Neural progenitor cell (in vitro differentiated cells): ENCODE data around the gene ZNF681. TPM values are rescaled to one million over a fixed set of nuclear protein-coding genes. Genes with fewer than 3 reads are reported as not detected.

ENCODE experiments used
- DNase-seq: peaks from one replicate; pipeline ENCODE4 v3.0.0-alpha.2; 2016; ENCODE audit warnings: low spot score
- H2AFZ ChIP-seq: fragments of 200-600 bp; sonication (generic); replicated peaks from 2 replicates; pipeline ENCODE4 v1.6.1; 2016; ENCODE audit warnings: antibody characterized with exemption
- H3F3A ChIP-seq: fragments of 200-600 bp; sonication (generic); 2 replicates; pipeline ENCODE4 v1.6.1; 2016; ENCODE audit warnings: antibody characterized with exemption, low read depth
- H3K27ac ChIP-seq: fragments of 200-600 bp; sonication (generic); 2 replicates; pipeline ENCODE4 v1.5.1; 2016; ENCODE audit warnings: mild to moderate bottlenecking
- H3K27me3 ChIP-seq: fragments of 200-600 bp; sonication (generic); 2 replicates; pipeline ENCODE4 v1.6.1; 2016; ENCODE audit warnings: mild to moderate bottlenecking, moderate library complexity
- H3K36me3 ChIP-seq: fragments of 200-600 bp; sonication (generic); 2 replicates; pipeline ENCODE4 v1.5.1; 2016
- H3K4me1 ChIP-seq: fragments of 200-600 bp; sonication (generic); 2 replicates; pipeline ENCODE4 v1.6.1; 2016; ENCODE audit warnings: mixed run types
- H3K4me2 ChIP-seq: fragments of 200-600 bp; sonication (generic); 2 replicates; pipeline ENCODE4 v1.6.1; 2016
- H3K4me3 ChIP-seq: fragments of 200-600 bp; sonication (generic); 2 replicates; pipeline ENCODE4 v1.5.1; 2016
- H3K79me2 ChIP-seq: fragments of 200-600 bp; sonication (generic); 2 replicates; pipeline ENCODE4 v1.6.1; 2016; ENCODE audit warnings: low read depth
- H3K9ac ChIP-seq: fragments of 200-600 bp; sonication (generic); 2 replicates; pipeline ENCODE4 v1.6.1; 2016
- H3K9me3 ChIP-seq: fragments of 200-600 bp; sonication (generic); 2 replicates; pipeline ENCODE4 v1.5.1; 2016; ENCODE audit warnings: low read depth
- H4K20me1 ChIP-seq: fragments of 200-600 bp; sonication (generic); 2 replicates; pipeline ENCODE4 v1.6.1; 2016; ENCODE audit warnings: low read depth
- H3K27ac Mint-ChIP-seq: 3 replicates; pipeline ENCODE4 v1.8.0; 2021; ENCODE audit warnings: mixed read lengths
- H3K27me3 Mint-ChIP-seq: 2 replicates; pipeline ENCODE4 v1.8.0; 2022; ENCODE audit warnings: low read depth, mild to moderate bottlenecking, inconsistent platforms, moderate library complexity, mixed read lengths; ENCODE audit not compliant: insufficient read depth
- H3K36me3 Mint-ChIP-seq: 3 replicates; pipeline ENCODE4 v1.8.0; 2021; ENCODE audit warnings: mixed read lengths
- H3K4me1 Mint-ChIP-seq: 3 replicates; pipeline ENCODE4 v1.8.0; 2021; ENCODE audit warnings: mixed read lengths
- H3K4me3 Mint-ChIP-seq: 3 replicates; pipeline ENCODE4 v1.8.0; 2021; ENCODE audit warnings: mild to moderate bottlenecking, moderate library complexity, mixed read lengths
- H3K9me3 Mint-ChIP-seq: 3 replicates; pipeline ENCODE4 v1.8.0; 2020; ENCODE audit warnings: mixed read lengths
- EZH2 ChIP-seq: fragments of 200-600 bp; sonication (generic); IDR thresholded peaks from 2 replicates; pipeline ENCODE4 v1.6.1; 2017; ENCODE audit warnings: antibody characterized with exemption, mild to moderate bottlenecking, moderate library complexity
- EZH2phosphoT487 ChIP-seq: fragments of 200-600 bp; sonication (generic); IDR thresholded peaks from 2 replicates; pipeline ENCODE4 v1.6.1; 2017; ENCODE audit warnings: antibody characterized with exemption
- total RNA-seq: library from RNA; depleted of rRNA; stranded (reverse); fragments of >200 nt; gene quantifications from 2 replicates; pipeline ENCODE4 v1.2.3, GENCODE V29; 2015; ENCODE audit warnings: low replicate concordance
- TF ChIP-seq, protein P1 (sequence below): fragments of 200-600 bp; sonication (generic); IDR thresholded peaks from 2 replicates; pipeline ENCODE4 v1.5.1; 2017; ENCODE audit warnings: antibody characterized with exemption, mild to moderate bottlenecking

The ZNF681 gene
- total RNA-seq, 1 donor from 2014 or later: 16.7 TPM

DNA sequence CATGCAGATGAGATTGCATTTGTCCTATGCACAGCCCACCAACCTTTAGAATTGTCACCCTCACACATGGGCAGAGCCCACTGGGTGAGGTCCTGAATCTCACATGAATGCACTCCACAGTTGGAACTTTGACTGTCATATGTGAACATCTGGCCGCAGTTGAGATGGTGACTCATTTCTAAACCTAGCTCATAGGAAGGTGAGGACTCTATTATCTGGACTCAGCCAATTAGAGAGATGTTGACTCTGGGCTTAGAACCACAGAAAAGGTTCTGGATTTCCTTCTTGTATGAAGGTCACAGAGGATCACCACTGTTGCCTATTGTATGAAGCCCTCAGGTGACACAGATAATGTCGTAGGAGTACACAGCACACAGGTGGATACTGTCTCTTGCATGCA lies 25.6 kb upstream of the ZNF681 start:
- H3K4me1 Mint-ChIP-seq: no peaks in the 10 kb centered on the region
- Histone ChIP-seq H2AFZ (no peak overlapping the region), H3K79me2 (peaks cover 81% of the 10 kb centered on the region), H3K9me3 (no peaks in the 10 kb centered on the region), H3K4me1 (no peaks in the 10 kb centered on the region), H3K27me3 (no peaks in the 10 kb centered on the region), H4K20me1 (peaks cover 35% of the 10 kb centered on the region), H3F3A (no peaks in the 10 kb centered on the region), H3K4me2 (no peak overlapping the region), H3K4me3 (no peak overlapping the region), H3K27ac (no peak overlapping the region), H3K36me3 (peaks cover 3% of the 10 kb centered on the region), H3K9ac (no peak overlapping the region)
- H3K27ac Mint-ChIP-seq: no peak overlapping the region
- H3K36me3 Mint-ChIP-seq: peaks cover 88% of the 10 kb centered on the region
- DNase-seq: no peak
- no peak overlapping the region for H3K4me3 Mint-ChIP-seq
- no peaks in the 10 kb centered on the region for H3K27me3 Mint-ChIP-seq
- TF ChIP-seq EZH2: no peak
- TF ChIP-seq, protein P1, sequence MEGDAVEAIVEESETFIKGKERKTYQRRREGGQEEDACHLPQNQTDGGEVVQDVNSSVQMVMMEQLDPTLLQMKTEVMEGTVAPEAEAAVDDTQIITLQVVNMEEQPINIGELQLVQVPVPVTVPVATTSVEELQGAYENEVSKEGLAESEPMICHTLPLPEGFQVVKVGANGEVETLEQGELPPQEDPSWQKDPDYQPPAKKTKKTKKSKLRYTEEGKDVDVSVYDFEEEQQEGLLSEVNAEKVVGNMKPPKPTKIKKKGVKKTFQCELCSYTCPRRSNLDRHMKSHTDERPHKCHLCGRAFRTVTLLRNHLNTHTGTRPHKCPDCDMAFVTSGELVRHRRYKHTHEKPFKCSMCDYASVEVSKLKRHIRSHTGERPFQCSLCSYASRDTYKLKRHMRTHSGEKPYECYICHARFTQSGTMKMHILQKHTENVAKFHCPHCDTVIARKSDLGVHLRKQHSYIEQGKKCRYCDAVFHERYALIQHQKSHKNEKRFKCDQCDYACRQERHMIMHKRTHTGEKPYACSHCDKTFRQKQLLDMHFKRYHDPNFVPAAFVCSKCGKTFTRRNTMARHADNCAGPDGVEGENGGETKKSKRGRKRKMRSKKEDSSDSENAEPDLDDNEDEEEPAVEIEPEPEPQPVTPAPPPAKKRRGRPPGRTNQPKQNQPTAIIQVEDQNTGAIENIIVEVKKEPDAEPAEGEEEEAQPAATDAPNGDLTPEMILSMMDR: no peak
- TF ChIP-seq EZH2phosphoT487: no peak
- peaks cover 83% of the 10 kb centered on the region for H3K9me3 Mint-ChIP-seq

DNA sequence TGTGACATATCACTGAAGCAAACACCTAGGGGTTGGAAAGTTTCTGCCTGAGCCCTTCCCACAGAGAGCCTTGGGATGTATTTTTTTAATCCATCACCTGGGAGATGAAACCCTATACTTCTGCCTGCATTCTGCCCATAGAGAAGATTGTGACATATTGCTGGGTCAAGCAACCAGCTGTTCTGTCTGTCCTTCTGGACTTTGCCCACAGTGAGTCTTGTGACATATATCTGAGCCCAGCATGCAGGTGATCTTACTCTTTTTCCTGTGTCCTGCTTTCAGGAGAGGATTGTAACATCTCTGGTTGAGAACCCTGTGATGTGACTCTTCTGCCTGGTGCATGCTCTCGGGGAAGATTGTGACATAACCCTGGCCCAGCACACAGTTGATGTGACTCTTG lies 24.9 kb upstream of the ZNF681 start:
- no peak for DNase-seq
- Histone ChIP-seq H3K79me2 (peaks cover 78% of the 10 kb centered on the region), H3K27ac (no peak overlapping the region), H3K27me3 (no peaks in the 10 kb centered on the region), H4K20me1 (peaks cover 36% of the 10 kb centered on the region), H3K9me3 (no peaks in the 10 kb centered on the region), H2AFZ (no peak overlapping the region), H3F3A (no peaks in the 10 kb centered on the region), H3K9ac (no peak overlapping the region), H3K36me3 (peaks cover 4% of the 10 kb centered on the region), H3K4me1 (no peaks in the 10 kb centered on the region), H3K4me3 (no peak overlapping the region), H3K4me2 (no peak overlapping the region)
- no peak overlapping the region for H3K4me3 Mint-ChIP-seq
- H3K36me3 Mint-ChIP-seq: peaks cover 88% of the 10 kb centered on the region
- H3K27ac Mint-ChIP-seq: no peak overlapping the region
- H3K4me1 Mint-ChIP-seq: no peaks in the 10 kb centered on the region
- TF ChIP-seq EZH2phosphoT487 (no peak), EZH2 (no peak)
- TF ChIP-seq, protein P1: no peak
- no peaks in the 10 kb centered on the region for H3K27me3 Mint-ChIP-seq
- peaks cover 83% of the 10 kb centered on the region for H3K9me3 Mint-ChIP-seq

DNA sequence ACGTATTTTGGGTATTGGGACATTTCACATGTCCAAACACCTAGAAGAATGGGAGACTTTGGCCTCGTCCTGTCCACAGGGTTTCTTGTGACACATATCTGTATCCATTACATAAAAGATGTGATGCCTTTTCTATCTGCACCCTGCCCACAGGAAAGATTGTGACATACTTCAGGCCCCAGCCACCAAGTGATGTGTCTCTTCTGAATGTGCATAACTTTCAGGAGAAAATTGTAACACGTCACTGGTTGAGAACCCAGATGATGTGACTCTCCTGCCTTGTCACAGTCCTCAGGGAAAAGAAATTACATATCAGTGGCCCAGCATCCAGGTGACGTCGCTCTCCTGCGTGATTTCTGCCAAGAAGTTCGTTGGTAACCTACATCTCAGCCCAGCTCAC lies 21.0 kb upstream of the ZNF681 start:
- Mint-ChIP-seq H3K4me3 (no peak overlapping the region), H3K27me3 (peaks cover 3% of the 10 kb centered on the region), H3K36me3 (peaks cover 87% of the 10 kb centered on the region), H3K4me1 (no peaks in the 10 kb centered on the region), H3K27ac (no peak overlapping the region), H3K9me3 (peaks cover 82% of the 10 kb centered on the region)
- H3K79me2 ChIP-seq: peaks cover 83% of the 10 kb centered on the region
- H3K4me1 ChIP-seq: no peaks in the 10 kb centered on the region
- H3K4me2 ChIP-seq: no peak overlapping the region
- no peak overlapping the region for H3K9ac ChIP-seq
- H3K27ac ChIP-seq: no peak overlapping the region
- H2AFZ ChIP-seq: no peak overlapping the region
- no peaks in the 10 kb centered on the region for H3K27me3 ChIP-seq
- no peak for DNase-seq
- no peaks in the 10 kb centered on the region for H3K9me3 ChIP-seq
- no peak overlapping the region for H3K4me3 ChIP-seq
- TF ChIP-seq, protein P1: no peak
- no peak for TF ChIP-seq EZH2phosphoT487
- TF ChIP-seq EZH2: no peak
- H3K36me3 ChIP-seq: peaks cover 4% of the 10 kb centered on the region
- no peaks in the 10 kb centered on the region for H3F3A ChIP-seq
- H4K20me1 ChIP-seq: peaks cover 51% of the 10 kb centered on the region
